Testis (tissue), 2 donors: ENCODE results near the gene TMPRSS11A.

Source experiments
- POLR2A ChIP-seq: fragments of 450-650 bp; IDR thresholded peaks from one replicate; pipeline ENCODE4 v1.6.1; 2017; ENCODE audit warnings: antibody characterized with exemption, mild to moderate bottlenecking, moderate library complexity
- TF ChIP-seq, protein P1 (sequence below), 3 experiments: fragments of 450-650 bp in 2 of 3; fragments of 200-600 bp in 1 of 3; sonication (generic) in 1 of 3; IDR thresholded peaks; one replicate each; pipeline ENCODE4 v1.5.1; 2016 to 2019; ENCODE audit warnings: antibody characterized with exemption in 3 of 3, mild to moderate bottlenecking in 2 of 3, moderate library complexity in 1 of 3

DNA sequence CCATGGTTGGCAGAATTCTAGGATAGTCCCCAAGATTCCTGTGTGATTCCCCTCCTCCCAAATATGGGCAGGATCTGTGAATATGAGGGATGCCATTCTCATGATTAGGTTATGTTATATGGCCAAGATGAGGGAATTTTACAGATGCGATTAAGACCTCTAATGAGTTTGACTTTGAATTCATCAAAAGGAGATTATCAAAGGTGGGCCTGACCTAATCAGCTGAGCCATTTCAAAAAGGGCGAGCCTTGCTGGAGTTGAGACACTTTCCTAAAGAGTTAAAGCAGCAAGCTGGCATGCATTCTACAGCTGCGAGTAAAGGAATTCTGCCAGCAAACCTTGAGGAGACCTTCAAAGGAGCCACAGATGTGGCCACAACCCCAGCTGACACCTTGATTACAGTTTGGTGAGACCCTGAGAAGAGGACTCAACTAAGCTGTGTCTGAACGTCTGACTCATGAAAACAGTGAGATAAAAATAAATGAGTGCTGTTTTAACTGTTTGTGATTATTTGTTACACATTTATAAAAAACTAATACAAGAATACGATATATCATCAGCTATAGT is 47.8 kb downstream of the TMPRSS11A start:
- TF ChIP-seq, protein P1, sequence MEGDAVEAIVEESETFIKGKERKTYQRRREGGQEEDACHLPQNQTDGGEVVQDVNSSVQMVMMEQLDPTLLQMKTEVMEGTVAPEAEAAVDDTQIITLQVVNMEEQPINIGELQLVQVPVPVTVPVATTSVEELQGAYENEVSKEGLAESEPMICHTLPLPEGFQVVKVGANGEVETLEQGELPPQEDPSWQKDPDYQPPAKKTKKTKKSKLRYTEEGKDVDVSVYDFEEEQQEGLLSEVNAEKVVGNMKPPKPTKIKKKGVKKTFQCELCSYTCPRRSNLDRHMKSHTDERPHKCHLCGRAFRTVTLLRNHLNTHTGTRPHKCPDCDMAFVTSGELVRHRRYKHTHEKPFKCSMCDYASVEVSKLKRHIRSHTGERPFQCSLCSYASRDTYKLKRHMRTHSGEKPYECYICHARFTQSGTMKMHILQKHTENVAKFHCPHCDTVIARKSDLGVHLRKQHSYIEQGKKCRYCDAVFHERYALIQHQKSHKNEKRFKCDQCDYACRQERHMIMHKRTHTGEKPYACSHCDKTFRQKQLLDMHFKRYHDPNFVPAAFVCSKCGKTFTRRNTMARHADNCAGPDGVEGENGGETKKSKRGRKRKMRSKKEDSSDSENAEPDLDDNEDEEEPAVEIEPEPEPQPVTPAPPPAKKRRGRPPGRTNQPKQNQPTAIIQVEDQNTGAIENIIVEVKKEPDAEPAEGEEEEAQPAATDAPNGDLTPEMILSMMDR (IDR thresholded peaks at IDR 0.05) = no peak
- TF ChIP-seq POLR2A = no peak
